ENCODE data around the gene KRTAP3-3.
"Not testable (repeated sequence)": the region's sequence is repeated elsewhere in the genome, so short reads cannot be mapped to it uniquely, and the experiment has no call there.

Gene KRTAP3-3

GRCh38 chr17:40993839-40994238 is at the start of gene KRTAP3-3:
KRTAP3-3 (minus strand) TSS chr17:40994164; CDS start chr17:40994097, 67 bp downstream.
- no peak for DNase-seq

GRCh38 chr17:41042953-41043352 is 49.0 kb upstream of the KRTAP3-3 start:
- no peak for DNase-seq

- DNase-seq: not testable (repeated sequence)
Measured at GRCh38 chr17:41040783-41041571, 47.0 kb upstream of the KRTAP3-3 start, which contains the start of gene KRTAP1-1. KRTAP1-1 (minus strand) TSS chr17:41041450; CDS start chr17:41041397, 53 bp downstream.

DNA sequence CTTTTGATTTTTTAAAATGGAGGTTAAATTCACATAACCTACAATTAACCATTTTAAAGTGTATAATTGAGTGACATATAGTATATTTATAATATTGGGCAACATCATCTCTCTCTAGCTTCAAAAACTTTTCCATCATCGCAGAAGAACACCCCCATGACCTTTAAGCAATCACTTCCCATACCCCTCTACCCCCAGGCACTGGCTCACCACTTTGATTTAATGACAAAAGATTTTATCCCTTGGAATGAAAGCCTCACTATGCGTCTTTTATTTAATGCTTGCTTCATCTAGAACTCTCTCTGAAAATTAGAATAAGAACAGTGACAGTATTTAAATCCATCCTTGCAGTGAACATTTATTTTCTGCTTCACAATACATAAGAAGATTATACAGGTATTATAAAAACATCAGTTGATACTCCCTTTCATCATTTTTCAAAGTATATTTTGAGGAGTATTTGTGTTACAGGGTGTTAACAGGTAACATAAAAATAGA is 43.9 kb upstream of the KRTAP3-3 start:
- DNase-seq: no peak

- DNase-seq: not testable (repeated sequence)
Measured at GRCh38 chr17:41034346-41034935, 40.5 kb upstream of the KRTAP3-3 start, which contains the start of gene KRTAP1-3. KRTAP1-3 (minus strand) TSS chr17:41034874; CDS start chr17:41034821, 53 bp downstream.

GRCh38 chr17:41029633-41030245 is 35.8 kb upstream of the KRTAP3-3 start, which contains the start of gene KRTAP1-4:
KRTAP1-4 (minus strand) TSS chr17:41030195; CDS start chr17:41030078, 117 bp downstream.
- no peak for DNase-seq

- DNase-seq: no peak
Measured at GRCh38 chr17:41026715-41027471, 32.9 kb upstream of the KRTAP3-3 start, which contains the start of gene KRTAP1-5. KRTAP1-5 (minus strand) TSS chr17:41027208; CDS start chr17:41027155, 53 bp downstream.

- DNase-seq: no peak
Measured at GRCh38 chr17:41024697-41025096, 30.7 kb upstream of the KRTAP3-3 start.

DNA sequence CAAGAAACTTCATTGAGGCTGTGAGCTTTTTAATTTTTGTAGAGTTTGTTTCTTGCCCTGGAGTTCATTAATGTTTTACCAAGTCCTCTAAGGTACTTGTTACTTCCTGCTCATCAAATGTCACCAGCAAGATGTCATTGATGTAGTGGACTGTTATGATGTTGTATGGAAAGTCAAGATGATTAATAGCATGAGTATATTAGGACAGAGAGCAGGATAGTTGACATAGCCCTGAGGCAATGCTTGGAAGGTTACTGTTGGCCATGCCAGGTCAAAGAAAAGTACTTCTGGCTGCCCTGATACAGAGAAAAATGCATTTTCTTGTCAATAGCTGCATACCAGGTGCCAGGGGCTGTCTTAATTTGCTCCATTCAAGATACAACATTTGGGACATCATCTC is 26.4 kb upstream of the KRTAP3-3 start:
- no peak for DNase-seq

GRCh38 chr17:41019415-41019814 is 25.5 kb upstream of the KRTAP3-3 start:
- DNase-seq: no peak

DNA sequence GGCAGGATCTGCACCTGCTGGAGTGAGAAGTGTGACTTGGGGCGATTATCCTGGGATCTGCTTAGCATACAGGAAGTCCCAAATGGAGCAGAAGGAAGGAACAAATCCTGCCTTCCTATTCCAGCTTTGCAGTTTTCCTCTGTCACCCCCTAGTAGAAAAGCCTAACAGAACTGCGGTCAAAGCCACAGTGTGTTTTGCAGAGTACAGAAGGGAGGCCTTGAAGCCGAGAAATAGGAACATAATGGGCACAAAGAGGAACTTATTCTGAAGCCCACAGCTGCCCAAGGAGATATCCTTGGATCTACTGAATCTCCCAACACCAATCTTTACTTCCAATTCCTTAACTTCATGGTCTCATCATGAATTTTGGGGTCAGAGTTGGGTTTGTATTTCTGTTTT is 24.6 kb upstream of the KRTAP3-3 start:
- no peak for DNase-seq

DNA sequence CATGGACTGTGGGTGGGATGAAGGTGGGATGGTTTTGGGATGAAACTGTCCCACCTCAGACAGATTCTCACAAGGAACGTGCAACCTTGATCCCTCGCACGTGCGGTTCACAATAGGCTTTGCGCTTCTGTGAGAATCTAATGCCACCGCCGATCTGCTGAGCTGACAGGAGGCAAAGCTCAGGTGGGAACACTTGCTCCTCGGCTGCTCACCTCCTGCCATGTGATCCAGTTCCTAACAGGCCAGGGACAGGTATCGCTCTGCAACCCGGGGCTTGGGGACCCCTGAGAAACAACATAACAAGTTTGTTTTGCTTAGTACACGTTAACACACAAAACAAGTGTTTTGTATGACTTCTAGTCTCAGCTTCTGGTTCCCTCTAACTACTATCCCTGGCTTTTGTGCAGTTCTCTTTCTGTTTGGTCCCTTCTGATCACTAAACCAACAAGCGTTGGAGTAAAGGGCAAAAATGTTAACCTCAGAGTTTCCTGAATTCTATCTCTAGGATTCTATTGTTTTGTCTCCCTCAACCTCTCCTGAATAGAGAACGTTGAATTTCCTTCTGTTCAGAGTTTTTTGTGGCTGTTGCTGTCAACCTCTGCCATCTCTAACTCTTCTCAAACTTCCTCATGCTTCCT is 22.7 kb upstream of the KRTAP3-3 start:
- DNase-seq: no peak

DNA sequence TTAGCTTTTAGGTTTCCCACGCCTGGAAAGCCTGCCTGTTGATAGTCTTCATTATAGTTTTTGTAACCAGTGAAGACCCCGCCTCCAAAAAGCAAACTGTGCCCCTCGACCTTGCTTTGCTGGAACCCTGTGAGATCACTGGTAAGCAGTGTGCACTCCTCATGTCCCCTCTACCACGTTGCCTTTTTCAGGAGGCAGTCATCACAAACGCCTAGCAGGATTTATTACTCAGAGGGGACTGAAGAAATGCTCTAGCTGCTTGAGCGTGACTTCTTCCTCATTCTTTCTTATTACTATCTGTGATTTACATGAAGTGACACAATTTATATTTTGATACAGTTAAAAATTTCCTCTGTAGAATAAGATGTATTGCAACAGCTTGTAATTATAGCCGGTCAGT is 21.5 kb upstream of the KRTAP3-3 start:
- no peak for DNase-seq

GRCh38 chr17:41013606-41014005 is 19.6 kb upstream of the KRTAP3-3 start:
- DNase-seq: no peak

DNA sequence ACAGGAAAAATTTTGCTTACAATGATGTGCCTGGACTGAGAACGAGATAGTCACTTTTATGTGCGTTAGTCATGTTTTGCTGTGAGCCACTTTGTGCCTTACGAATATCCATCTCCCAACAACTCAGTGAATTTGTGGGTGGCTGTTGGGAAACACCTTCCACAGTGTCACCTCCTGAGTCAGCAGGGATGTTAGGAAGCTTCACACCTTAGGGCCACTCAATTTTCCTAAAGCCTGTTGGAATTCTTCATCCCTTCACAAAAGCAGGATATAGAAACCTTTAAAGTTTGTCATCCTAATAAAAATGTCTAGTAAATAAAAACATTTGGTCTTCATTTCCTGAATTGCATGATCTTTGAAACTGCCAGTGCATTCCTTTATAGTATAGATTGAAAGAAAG is 19.2 kb upstream of the KRTAP3-3 start:
- no peak for DNase-seq

- no peak for DNase-seq
Measured at GRCh38 chr17:41012326-41013120, 18.6 kb upstream of the KRTAP3-3 start.

- no peak for DNase-seq
Measured at GRCh38 chr17:41010441-41010840, 16.5 kb upstream of the KRTAP3-3 start.

GRCh38 chr17:41009936-41010335 is 16.0 kb upstream of the KRTAP3-3 start:
- DNase-seq: no peak

- no peak for DNase-seq
Measured at GRCh38 chr17:41009301-41009760, 15.4 kb upstream of the KRTAP3-3 start.

GRCh38 chr17:41008811-41009210 is 14.8 kb upstream of the KRTAP3-3 start, which contains the start of gene KRTAP3-1:
KRTAP3-1 (minus strand) TSS chr17:41009128; CDS start chr17:41009074, 54 bp downstream.
- no peak for DNase-seq

GRCh38 chr17:41004397-41004796 is 10.4 kb upstream of the KRTAP3-3 start:
- DNase-seq: no peak

Measured in activated CD4-positive, alpha-beta T cell treated with anti-CD3 and anti-CD28 coated beads, Interleukin-10, Interleukin-2, amounts not matched to agents 100 ng/mL and 50 ng/mL, durations not matched to agents 16 hours and 8 hours (primary cell).